NCI-H2196 treated with DMSO at 0.1 percent for 48 hours (cell line): ENCODE data around the gene NKRF.
"Not testable (repeated sequence)": the region's sequence is repeated elsewhere in the genome, so short reads cannot be mapped to it uniquely, and the experiment has no call there.

Experiments used
- DNase-seq: peaks from one replicate; lab custom pipeline; 2025; ENCODE audit not compliant: unreplicated experiment; lab: John Stamatoyannopoulos, UW

Gene NKRF

GRCh38 chrX:119606280-119607017, at the start of gene NKRF:
NKRF (minus strand) TSS chrX:119606424.
- peak; percentile 46 for DNase-seq

GRCh38 chrX:119655125-119655524, 48.9 kb upstream of the NKRF start:
- DNase-seq, result no peak

GRCh38 chrX:119654112-119654531, 47.9 kb upstream of the NKRF start:
- DNase-seq, result no peak

GRCh38 chrX:119648421-119648775, 42.2 kb upstream of the NKRF start:
- no peak for DNase-seq

GRCh38 chrX:119647552-119648420, 41.6 kb upstream of the NKRF start:
- no peak for DNase-seq

- DNase-seq, result no peak
Observed at GRCh38 chrX:119647089-119647488, 40.9 kb upstream of the NKRF start.

GRCh38 chrX:119646515-119646914, 40.3 kb upstream of the NKRF start:
- DNase-seq, result no peak

- DNase-seq, result no peak
Observed at GRCh38 chrX:119643696-119644095, 37.5 kb upstream of the NKRF start.

GRCh38 chrX:119640731-119641170, 34.5 kb upstream of the NKRF start:
- DNase-seq, result no peak

GRCh38 chrX:119638725-119639471, 32.7 kb upstream of the NKRF start:
- no peak for DNase-seq

- not testable (repeated sequence) for DNase-seq
Observed at GRCh38 chrX:119637421-119637820, 31.2 kb upstream of the NKRF start.

- DNase-seq, result no peak
Observed at GRCh38 chrX:119636419-119636818, 30.2 kb upstream of the NKRF start.

GRCh38 chrX:119635799-119636198, 29.6 kb upstream of the NKRF start:
- no peak for DNase-seq

GRCh38 chrX:119635179-119635578, 29.0 kb upstream of the NKRF start:
- no peak for DNase-seq

GRCh38 chrX:119625843-119626242, 19.6 kb upstream of the NKRF start:
- no peak for DNase-seq

GRCh38 chrX:119624951-119625668, 18.9 kb upstream of the NKRF start:
- DNase-seq, result no peak

- DNase-seq, result no peak
Observed at GRCh38 chrX:119624417-119624816, 18.2 kb upstream of the NKRF start.

- DNase-seq, result no peak
Observed at GRCh38 chrX:119622356-119623232, 16.4 kb upstream of the NKRF start.

GRCh38 chrX:119618439-119618838, 12.2 kb upstream of the NKRF start:
- DNase-seq, result no peak
